CD4-positive, alpha-beta T cell (primary cell): ENCODE data around the gene ANGPTL5. TPM values are rescaled to one million over a fixed set of nuclear protein-coding genes. Genes with fewer than 3 reads are reported as not detected.

Experiments
- ATAC-seq: fragments of 200-7000 bp; cut with Tn5 transposase; one replicate; pipeline ENCODE4 v1.10.0; 2022; ENCODE audit warnings: mild to moderate bottlenecking; ENCODE audit not compliant: poor library complexity
- CTCF ChIA-PET: fragments of 350-600 bp; sonication (Branson Sonifier 250); formaldehyde crosslinking; loops from one replicate; lab custom pipeline; 2021; ENCODE audit warnings: antibody characterized with exemption, inconsistent platforms; lab: Charles Lee
- POLR2A ChIA-PET: fragments of 350-600 bp; sonication (Branson Sonifier 250); formaldehyde crosslinking; loops from one replicate; lab custom pipeline; 2021; ENCODE audit warnings: antibody characterized with exemption, inconsistent platforms; lab: Charles Lee
- DNase-seq, 14 experiments: peaks; one replicate each; pipeline ENCODE4 v3.0.0-alpha.2; 2013 to 2020; ENCODE audit warnings: mixed read lengths in 2 of 14
- H3K27ac ChIP-seq, 2 donors: one replicate each; pipeline versions ENCODE4 v1.5.1 to v1.7.0; 2013; ENCODE audit warnings: low read length in 2 of 2, low read depth in 1 of 2, mild to moderate bottlenecking in 1 of 2
- H3K27me3 ChIP-seq, 2 experiments: 1 replicate in 1 of 2; 2 replicates in 1 of 2; pipeline versions ENCODE4 v1.6.1 to v1.7.0; 2013; ENCODE audit warnings: low read length in 2 of 2, control low read depth in 1 of 2, mild to moderate bottlenecking in 1 of 2, moderate library complexity in 1 of 2; ENCODE audit not compliant: insufficient read depth in 2 of 2, control insufficient read depth in 1 of 2
- H3K36me3 ChIP-seq: one replicate; pipeline ENCODE4 v1.6.1; 2013; ENCODE audit warnings: low read length, control low read depth; ENCODE audit not compliant: insufficient read depth
- H3K4me1 ChIP-seq: one replicate; pipeline ENCODE4 v1.6.1; 2013; ENCODE audit warnings: low read length, control low read depth; ENCODE audit not compliant: insufficient read depth
- H3K4me3 ChIP-seq: one replicate; pipeline ENCODE4 v1.5.1; 2013; ENCODE audit warnings: mild to moderate bottlenecking, low read length, moderate library complexity
- H3K9me3 ChIP-seq, 2 experiments: 1 replicate in 1 of 2; 2 replicates in 1 of 2; pipeline versions ENCODE4 v1.6.1 to v1.7.0; 2013; ENCODE audit warnings: low read length in 2 of 2, mild to moderate bottlenecking in 2 of 2, control low read depth in 1 of 2, moderate library complexity in 1 of 2; ENCODE audit not compliant: control insufficient read depth in 1 of 2, insufficient read depth in 1 of 2
- H3K27ac Mint-ChIP-seq: one replicate; pipeline ENCODE4 v1.8.0; 2020; ENCODE audit warnings: mixed read lengths
- H3K27me3 Mint-ChIP-seq: one replicate; pipeline ENCODE4 v1.8.0; 2021; ENCODE audit warnings: mixed read lengths
- H3K36me3 Mint-ChIP-seq: one replicate; pipeline ENCODE4 v1.8.0; 2021; ENCODE audit warnings: low read depth, mixed read lengths
- H3K4me1 Mint-ChIP-seq: one replicate; pipeline ENCODE4 v1.8.0; 2021; ENCODE audit warnings: low read depth, mixed read lengths
- H3K4me3 Mint-ChIP-seq: one replicate; pipeline ENCODE4 v1.8.0; 2020; ENCODE audit warnings: mild to moderate bottlenecking, mixed read lengths
- H3K9me3 Mint-ChIP-seq: one replicate; pipeline ENCODE4 v1.8.0; 2020; ENCODE audit warnings: mixed read lengths
- CTCF ChIP-seq: fragments of 200-600 bp; IDR thresholded peaks from one replicate; pipeline ENCODE4 v1.8.0; 2022; ENCODE audit warnings: antibody characterized with exemption, mild to moderate bottlenecking
- intact Hi-C, 2 experiments: fragments of 100-400 bp; cut with DNase I in 1 of 2; cut with micrococcal nuclease in 1 of 2; formaldehyde crosslinking; loops; one replicate each; pipeline versions ENCODE4 v1.15.1 to v1.9.0; 2023 to 2025; cut with DNase I, micrococcal nuclease
- total RNA-seq, 174 experiments: library from RNA in 2 of 174; stranded (reverse) in 2 of 174; gene quantifications; one replicate each; pipeline ENCODE4 v1.2.3 and lab custom pipeline; 2021 to 2026

Gene ANGPTL5
- total RNA-seq, 2 experiments from 2014 or later = not detected

- Mint-ChIP-seq H3K9me3 (no peaks in the 10 kb centered on the region), H3K4me1 (no peaks in the 10 kb centered on the region), H3K36me3 (peaks cover 7% of the 10 kb centered on the region), H3K27me3 (no peaks in the 10 kb centered on the region), H3K27ac (no peak overlapping the region), H3K4me3 (no peak overlapping the region)
- intact Hi-C loops = loop anchor here in 1 of 2 experiments (5.0 kb wide), 1 partner anchor 58 kb away; no protein-coding TSS in a partner anchor
- POLR2A ChIA-PET = no interaction called here
- Histone ChIP-seq H3K9me3 (no peaks in the 10 kb centered on the region), H3K4me3 (no peak overlapping the region), H3K4me1 (no peaks in the 10 kb centered on the region), H3K36me3 (no peaks in the 10 kb centered on the region), H3K27me3 (no peaks in the 10 kb centered on the region), H3K27ac (no peak overlapping the region)
- ATAC-seq = no peak
- no peak for TF ChIP-seq CTCF
- DNase-seq = no peak
- CTCF ChIA-PET = no interaction called here
Observed at GRCh38 chr11:101944923-101945322, 28.6 kb upstream of the ANGPTL5 start.

DNA sequence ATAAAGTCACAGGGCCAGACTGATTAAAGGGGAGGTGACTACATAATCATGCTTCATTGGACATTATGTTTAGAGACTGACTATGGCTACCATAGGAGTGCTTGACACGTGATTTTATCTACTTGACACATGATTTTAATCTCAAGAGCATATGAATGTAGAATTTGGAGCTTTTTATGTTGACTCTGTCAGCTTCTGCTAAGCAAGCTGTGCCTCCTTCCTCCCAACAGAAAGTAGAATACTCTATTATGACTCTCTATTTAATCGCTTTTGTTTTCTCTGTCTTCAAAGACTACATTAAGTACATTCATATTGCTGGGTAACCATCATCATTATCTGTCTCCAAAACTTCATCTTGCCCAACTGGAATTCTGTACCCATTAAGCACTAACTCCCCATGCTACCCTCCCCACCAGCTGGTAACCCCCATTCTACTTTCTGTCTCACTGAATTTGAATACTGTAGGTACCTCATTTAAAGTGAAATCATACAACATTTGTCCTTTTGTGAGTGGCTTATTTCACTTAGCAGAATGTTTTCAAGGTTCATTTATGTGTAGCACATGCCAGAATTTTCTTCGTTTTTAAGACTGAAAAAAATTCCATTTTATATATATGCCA lies 24.7 kb upstream of the ANGPTL5 start:
- DNase-seq (no peak), ATAC-seq (no peak)
- H3K4me1 Mint-ChIP-seq = no peaks in the 10 kb centered on the region
- ChIA-PET CTCF (no interaction called here), POLR2A (no interaction called here)
- Histone ChIP-seq H3K36me3 (no peaks in the 10 kb centered on the region), H3K4me1 (no peaks in the 10 kb centered on the region), H3K9me3 (no peaks in the 10 kb centered on the region), H3K27ac (no peak overlapping the region), H3K27me3 (no peaks in the 10 kb centered on the region), H3K4me3 (no peak overlapping the region)
- H3K36me3 Mint-ChIP-seq = peaks cover 6% of the 10 kb centered on the region
- H3K27me3 Mint-ChIP-seq = no peaks in the 10 kb centered on the region
- no peaks in the 10 kb centered on the region for H3K9me3 Mint-ChIP-seq
- no peak for TF ChIP-seq CTCF
- H3K27ac Mint-ChIP-seq = no peak overlapping the region
- H3K4me3 Mint-ChIP-seq = no peak overlapping the region
- intact Hi-C loops = no loop called here

- no peaks in the 10 kb centered on the region for H3K27me3 ChIP-seq
- Mint-ChIP-seq H3K27me3 (no peaks in the 10 kb centered on the region), H3K36me3 (no peaks in the 10 kb centered on the region), H3K9me3 (peaks cover 9% of the 10 kb centered on the region), H3K4me3 (no peak overlapping the region), H3K4me1 (no peaks in the 10 kb centered on the region), H3K27ac (no peak overlapping the region)
- no peaks in the 10 kb centered on the region for H3K36me3 ChIP-seq
- TF ChIP-seq CTCF = no peak
- no peak overlapping the region for H3K27ac ChIP-seq
- H3K4me3 ChIP-seq = no peak overlapping the region
- H3K9me3 ChIP-seq = no peaks in the 10 kb centered on the region
- H3K4me1 ChIP-seq = no peaks in the 10 kb centered on the region
- ChIA-PET POLR2A (no interaction called here), CTCF (interaction anchor here (1.3 kb wide), 1 partner anchor 13 kb away, joined by 3 read pairs; no protein-coding TSS in a partner anchor)
- ATAC-seq (no peak), DNase-seq (no peak)
- intact Hi-C loops = no loop called here
Observed at GRCh38 chr11:101931692-101932091, 15.4 kb upstream of the ANGPTL5 start.
